GM04503 (cell line): ENCODE measurements around the gene SYT1.

Experiments
- DNase-seq: peaks from one replicate; pipeline ENCODE4 v3.0.0-alpha.2; 2012; ENCODE audit warnings: low read depth

Gene SYT1

DNA sequence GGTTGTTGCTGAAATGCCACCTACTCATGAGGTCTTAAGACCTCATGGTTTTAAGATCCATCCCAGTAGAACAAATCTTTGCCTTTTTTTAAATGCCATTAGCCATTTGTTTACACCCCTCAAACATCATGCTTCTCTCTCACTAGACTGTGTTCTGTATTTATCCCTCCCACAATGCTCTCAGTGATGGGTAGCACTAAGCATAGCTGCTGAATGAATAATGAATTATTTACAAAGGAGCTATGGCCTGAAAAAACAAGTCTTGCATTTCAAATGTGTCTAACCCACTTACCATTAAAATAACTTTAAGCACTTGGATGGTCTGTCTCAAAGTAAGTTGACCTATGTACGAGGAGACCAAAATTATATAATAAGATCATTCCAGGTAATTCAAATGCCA lies 491.6 kb downstream of the SYT1 start:
- DNase-seq: no peak

DNA sequence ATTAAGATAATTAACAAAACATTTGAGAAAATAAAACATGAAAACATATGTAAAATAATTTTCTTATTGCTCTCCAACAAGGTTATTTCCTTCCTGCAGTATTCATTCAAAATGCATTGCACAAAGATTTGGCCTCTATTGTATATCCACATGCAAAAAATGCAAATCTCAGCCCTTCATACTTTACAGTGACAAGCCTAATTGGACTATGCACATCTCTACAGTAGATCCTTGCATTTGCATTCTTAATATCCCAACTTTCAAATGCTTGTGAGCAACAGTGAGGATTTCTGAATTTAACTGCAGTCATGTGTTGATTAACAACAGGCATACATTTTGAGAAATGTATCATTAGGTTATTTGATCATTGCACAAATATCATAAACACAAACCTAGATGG lies 492.5 kb downstream of the SYT1 start:
- no peak for DNase-seq

DNA sequence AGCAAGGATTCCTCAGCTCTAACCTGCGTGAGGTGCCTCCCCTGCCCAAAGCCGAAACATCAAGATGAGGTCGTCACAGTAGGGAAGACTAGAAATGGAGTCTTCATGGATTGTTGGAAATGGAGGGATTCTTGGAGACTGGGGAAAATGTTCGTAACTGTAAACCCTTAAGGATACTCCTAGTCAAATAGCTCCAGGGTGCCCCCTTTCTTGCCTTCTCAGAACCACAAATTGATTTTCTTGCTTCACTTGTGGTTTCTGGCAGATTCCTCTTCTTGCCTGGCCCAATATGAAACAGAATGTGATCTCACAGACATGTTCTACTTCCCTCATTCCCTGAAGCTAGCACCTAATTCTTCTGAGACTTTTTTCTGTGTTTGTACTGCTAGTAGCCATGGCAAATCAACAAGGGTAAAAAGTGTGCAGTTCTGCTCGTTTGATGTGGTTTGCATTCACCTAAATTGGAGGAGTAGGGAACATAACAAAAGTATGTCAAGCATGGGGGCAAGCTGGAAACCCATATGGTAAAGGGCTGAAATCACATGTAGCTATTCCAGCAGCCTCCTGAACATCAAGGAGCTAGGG lies 494.2 kb downstream of the SYT1 start:
- DNase-seq: no peak

DNA sequence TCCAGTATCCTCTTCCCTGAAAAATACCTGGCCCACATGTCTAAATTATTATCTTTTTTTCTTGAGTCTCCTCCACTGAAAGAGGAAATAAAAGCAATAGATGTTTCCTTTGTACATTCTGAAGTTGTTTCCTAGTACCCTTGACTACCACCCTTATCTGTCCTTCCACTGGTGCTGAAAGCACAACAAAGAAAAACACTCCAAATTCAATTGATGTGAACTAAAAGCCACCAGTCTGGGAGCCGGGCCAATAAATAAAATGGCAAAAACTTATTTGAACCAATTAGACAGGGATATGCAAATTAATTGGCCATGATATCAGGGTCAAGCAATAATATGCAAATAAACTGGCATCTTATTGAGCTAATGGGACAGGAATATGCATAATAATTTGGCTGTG lies 495.7 kb downstream of the SYT1 start:
- no peak for DNase-seq

DNA sequence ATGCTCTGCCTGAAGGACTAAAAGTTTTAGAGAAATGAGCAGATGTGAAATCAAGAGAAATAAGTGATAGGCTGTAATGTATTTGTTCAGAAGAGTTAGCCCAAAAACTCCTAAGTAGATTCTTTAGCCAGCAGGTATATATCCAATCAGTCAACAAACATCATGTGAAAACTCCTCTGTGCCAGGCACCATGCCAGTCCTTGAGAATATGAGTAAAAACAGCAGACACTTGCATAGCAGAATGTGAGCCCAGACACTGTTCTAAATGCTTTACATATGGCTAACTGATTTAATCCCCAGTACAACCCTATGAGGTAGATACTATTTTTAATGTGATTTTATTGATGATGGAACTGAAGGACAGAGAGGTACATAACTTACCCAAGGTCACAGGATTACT lies 496.4 kb downstream of the SYT1 start:
- DNase-seq: no peak

DNA sequence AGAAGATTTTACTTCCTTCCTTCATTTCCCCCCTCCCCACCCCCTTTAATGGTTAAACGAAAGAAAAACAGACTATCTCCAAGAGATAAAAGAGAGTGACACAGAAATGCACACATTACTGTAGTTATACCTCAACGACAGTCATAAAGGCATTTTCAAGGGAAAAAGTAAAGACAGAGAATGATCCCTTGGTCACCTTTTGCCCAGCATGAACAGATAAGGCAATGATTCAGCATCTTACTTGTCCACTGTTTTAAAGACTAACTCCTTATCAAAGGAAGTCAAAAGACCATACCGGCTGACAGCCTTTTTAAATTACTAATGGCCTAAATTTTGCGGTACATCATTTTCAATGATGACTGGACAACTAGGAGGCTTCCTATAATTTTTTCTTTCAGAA lies 499.6 kb downstream of the SYT1 start:
- no peak for DNase-seq

DNA sequence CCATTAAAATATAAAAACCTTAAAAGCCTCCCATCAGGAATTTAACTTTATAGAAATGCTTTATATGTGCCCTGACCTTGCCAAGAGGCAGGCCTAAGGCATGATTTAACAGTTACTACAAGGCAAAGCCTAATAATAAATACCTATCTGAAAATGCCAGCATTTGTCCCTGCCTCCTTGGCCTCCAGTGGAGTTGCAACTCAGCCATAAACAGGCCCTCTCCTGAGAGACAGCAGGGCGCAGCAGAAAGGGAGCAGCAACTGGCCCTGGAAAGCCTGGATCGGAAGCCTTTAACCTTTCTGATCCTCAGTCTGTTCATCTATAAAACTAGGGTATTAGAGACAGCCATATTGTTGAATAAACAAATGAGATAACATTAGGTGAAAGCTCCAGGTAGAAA lies 501.8 kb downstream of the SYT1 start:
- no peak for DNase-seq

DNA sequence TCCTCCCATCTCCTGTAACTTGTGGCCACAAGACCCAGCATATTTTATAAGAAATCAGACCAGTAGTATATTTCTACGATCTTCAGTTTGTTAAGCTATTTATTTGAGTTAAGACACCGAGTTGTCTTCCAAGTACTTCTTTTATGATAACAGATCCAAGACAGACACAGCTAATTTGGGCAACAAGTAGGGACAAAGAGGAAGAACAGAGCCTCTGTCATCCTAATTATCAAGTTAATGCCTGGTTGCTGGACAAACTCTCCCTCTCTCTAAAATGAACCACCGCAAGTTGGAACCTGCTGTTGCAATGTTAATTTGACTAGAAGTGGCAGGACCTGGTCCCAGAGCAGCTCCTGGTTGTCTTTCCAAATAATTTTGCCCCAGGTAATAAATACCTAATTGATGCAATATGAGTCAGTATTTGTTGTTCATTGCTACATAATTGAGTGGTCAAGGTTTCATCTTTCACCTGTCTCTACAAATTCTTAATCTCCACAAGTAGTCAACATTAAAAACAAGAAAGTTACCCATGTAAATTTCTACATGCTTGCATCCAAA lies 502.5 kb downstream of the SYT1 start:
- no peak for DNase-seq

DNA sequence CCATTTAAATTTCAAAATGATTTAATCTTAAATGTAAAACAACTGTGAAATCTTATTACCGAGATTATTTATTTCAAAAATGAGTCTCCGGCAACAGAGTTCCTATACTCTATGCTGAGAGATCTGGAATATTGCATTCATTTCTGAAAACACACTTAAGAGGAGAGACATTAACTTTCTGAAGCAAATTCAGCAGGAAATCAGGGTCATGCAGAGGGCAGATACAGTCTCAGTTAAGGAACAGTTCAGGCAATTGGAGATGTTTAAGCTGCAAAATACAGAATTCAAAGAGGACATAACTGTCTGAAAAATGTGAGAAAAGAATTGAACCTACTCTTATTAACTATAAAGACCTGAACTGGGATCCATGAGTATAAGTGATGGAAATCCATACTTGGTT lies 505.4 kb downstream of the SYT1 start:
- DNase-seq: no peak

DNA sequence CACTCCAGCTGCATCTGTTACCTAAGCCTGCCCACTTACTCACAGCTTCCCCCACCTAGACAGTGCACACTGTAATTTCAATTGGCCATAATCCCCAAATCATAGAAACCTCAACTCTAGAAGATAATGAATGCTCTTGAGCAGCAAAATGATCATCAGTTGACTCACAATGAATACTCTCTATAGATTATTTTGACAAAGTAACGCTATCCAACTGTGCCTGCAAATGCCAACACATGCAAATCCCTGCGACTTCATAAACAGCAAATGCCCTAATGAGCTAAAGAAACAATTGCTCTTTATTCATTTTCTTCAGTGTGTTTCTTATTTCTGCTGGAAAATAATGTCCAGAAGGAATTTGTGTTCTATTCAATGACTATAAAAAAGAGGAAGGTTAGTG lies 506.7 kb downstream of the SYT1 start:
- DNase-seq: no peak

DNA sequence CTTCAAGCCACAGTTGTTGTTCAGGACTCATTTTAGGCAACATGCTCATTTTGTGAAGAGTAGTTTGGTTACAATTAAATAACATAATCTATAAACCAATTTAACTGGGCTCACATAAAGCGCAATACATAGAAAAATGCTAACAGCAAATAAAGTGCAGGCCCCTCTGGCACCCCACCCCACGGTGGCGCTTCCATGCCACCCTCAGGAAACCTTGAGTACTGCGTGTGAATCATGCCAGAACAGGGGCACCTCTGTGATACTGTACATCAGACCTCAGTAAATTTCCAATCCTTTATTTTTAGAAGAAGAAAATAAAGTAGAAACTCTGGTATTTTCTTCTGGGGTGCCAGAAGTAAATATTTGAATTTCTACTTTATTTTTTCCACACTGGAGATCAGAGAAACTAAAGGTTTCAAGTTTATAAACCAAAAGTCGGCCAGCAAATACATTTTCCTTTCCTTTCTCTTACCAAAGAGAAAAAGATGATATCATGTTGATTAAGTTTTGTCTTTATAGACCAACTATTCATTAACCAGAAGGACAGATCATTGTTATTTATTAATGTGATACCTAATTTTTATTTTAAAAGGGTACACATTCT lies 509.4 kb downstream of the SYT1 start:
- DNase-seq: no peak

DNA sequence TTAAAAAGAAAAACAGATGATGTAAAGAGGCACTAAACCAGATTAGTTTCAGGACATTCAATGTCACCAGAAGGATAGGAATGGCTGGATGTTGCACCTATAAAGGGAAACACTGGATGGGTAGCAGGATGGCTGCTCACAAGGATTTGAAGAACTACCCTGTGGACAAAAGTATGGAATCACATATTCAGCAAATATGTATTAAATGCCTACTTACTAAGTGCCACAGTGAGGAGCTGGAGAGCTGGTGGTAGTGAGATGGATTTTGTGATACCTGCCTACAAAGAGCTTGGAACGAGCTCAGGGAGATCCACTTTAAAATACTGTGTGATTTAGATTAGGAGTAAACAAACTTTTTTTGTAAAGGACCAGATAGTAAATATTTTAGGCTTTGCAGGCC lies 510.0 kb downstream of the SYT1 start:
- DNase-seq: no peak

DNA sequence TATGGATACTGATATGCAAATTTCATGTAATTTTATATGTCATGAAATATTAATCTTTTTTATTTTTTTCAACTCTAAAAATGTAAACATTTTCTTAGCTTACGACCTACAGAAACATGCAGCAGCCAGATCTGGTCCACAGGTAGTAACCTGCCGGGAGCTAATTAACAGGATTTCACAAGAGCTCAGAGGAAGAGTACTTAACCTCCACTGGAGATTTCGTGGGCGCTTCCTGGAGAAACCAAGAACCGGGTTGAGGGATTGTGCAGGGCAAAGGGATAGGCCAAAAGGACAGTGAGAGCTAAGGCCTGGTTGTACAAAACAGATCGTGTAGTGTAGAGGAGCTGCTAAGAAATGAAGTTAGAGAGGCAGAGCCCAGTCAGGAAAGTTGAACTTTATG lies 510.5 kb downstream of the SYT1 start:
- DNase-seq: no peak

DNA sequence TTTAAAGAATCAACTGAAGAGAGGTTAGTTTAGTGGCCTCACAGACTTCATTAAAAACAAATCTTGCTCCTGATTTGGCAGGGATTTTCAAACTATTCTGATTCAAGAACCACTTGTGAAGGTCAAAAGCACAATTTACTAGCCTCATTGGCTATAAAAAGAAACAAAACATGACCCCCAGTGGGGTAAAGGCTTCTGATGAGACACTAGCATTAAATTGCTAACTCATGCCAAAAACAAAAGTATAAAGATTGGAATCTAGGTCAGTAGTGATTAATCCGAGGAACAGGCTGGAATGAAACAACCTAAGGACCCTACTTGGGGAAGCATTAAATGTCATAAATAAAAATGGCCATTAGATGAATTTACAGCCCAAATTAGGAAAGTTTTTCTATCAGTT lies 513.9 kb downstream of the SYT1 start:
- no peak for DNase-seq

DNA sequence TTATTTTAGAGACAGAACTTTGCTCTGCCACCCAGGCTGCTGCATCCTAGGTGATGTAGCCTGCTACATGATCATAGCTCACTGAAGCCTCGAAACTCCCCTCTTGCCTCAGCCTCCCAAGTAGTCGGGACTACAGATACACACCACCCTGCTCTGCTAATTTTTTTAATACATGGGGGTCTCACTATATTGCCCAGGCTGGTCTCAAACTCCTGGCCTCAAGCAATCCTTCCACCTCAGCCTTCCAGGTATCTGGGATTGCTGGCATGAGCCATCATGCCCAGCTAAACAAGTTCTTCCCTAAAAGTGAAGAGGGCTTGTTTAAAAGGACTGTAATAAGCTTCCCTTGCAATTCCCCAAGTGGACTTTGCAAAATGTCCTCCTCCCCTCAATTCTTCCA lies 515.8 kb downstream of the SYT1 start:
- DNase-seq: no peak

DNA sequence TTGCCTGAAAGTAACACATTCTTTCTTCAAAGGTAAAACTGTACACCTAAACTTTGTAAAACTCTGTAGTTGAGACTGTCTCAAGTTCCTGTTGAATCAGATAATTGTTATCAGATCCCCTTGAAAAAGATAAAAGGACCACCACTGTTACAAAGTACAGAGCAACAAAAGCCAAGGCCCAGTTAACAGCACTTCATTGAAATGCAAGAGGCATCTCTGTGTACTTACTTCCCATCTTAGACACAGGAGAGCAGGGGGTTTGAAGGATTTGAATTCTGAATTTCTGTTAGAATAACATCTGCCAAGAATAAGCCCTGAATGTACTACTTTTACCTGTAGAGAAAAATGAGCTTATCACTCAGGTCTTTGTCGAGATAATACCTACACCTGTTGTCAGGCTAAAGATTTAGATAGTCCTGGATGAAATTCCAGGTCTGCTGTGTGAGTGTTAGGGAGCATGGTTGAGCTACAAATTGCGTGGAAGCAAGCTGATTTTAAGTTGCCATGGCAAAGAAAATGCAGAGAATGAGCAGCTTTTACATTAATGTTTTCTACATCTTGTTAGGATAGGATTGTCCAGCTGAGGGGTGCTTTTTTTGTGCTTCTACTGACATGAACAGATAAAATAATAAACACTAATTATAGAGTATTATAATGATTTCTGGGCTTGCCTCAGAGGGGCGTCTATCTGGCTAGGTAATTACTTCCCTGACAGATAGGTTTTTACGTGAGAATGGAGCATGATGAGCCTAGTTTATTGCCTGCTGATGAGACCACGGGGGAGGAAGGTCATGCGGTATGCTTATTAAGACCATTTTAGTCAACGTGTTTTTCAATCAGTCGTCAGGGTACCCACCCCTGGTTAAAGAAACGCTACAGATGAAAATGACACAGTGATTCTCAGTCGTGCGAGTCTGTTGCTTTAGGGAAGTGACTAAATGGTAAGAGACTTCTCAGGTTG lies 517.0 kb downstream of the SYT1 start:
- DNase-seq: no peak

DNA sequence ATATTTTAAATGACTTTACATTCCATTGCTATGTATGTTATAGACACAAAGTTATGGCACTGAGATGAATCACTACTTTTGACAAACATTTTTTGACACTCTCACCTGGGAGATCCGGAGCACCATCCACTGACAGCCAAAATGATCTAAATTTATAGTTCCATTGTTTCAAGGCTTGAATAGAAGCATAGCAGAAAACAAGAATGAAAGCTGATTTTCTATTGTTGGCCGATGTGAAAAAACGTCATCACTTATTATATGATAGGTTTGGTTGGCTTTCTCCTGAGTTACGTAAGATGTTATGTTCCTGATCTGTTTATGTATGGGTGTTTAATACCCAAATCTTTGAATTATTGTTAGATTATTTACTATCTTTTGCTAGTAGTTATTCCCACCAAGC lies 520.0 kb downstream of the SYT1 start:
- no peak for DNase-seq

DNA sequence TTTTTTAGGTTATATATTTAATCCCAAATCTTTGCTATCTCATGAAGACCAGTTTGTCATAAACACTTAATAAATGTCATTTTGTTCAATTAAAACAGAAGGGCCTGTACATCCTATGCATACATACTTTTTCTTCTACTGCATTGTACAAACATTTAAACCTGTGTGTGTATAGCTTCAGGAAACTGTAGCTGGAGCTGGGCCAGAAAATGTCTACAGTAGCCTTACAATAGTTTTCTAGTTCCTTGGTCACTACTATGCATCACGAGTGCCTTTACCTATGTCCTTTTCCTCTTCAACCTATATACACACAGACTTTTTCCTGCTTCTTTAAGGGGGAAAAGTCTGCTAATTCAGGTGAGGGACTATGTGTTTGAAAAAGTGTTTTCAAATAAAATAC lies 523.4 kb downstream of the SYT1 start:
- no peak for DNase-seq

DNA sequence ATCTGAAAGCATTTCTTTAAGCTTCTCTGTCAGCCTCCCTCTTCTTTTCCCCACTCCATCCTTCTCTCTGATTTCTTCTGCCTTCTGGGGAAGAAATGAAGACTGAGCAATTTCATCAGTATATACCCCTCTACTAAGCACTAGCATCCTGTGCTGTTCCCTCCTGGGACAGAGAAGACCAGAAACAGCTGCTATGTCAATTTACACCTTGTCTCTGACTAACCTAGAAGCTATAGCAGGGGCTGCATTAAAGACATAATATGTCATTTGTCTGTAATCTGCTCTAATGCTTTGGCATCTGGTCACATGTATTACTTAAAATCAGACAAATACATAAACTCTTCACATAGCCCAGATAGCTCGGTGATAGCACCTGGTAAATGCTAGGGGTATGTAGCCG lies 529.3 kb downstream of the SYT1 start:
- no peak for DNase-seq

DNA sequence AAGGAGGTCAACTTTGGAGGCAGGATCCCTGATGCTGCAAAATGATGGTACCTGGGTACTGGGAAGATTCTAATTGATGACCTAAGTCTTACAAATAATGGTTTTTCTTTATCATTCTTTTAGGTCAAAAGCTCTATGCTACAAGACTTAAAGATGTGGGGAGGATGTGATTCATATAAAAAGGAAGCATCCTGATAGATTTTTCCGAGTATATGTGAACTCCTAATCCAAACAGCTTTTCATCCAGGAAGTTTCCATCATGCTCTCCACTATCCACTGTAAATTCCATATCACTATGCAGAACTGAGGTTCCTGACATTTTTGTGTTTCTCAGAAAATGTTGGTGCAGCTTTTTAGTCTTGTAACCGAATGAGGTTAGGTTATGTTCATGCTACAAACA lies 533.0 kb downstream of the SYT1 start:
- no peak for DNase-seq

DNA sequence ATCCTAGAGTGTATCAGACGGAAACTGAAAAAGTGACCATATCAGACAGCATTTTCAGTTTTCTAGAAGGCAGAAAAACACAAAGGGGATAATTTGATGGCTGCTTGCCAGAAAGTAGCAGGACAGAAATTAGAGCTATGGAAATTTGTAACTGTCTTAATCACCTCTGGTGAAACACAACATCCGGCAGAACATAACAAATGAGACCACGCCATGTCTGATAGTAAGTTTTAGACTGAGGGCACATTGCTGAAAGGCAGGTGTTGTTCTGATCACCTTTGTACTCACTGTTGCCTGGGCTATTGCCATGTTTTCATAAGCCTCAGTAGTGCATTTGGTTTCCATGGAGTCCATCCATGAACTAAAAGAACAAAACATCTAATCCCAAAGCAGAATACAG lies 535.9 kb downstream of the SYT1 start:
- no peak for DNase-seq

DNA sequence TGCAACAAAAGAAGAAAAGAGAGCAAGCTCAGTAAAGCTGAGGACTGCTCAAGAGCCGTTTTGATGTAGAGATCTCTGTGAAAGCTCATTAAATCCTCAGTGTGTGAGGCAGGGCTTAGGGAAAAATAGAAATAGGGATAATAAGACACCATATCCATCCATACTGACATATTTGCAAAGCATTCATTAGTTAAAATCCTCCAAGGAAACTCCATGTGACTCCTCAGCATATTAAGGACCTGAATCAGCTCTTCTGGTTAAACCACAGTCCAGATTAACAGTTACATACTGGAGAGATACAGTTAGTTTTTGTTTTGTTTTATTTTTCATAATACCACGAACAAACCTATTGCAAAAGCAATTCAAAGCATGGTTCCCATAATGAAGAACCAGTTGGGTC lies 538.0 kb downstream of the SYT1 start:
- no peak for DNase-seq

DNA sequence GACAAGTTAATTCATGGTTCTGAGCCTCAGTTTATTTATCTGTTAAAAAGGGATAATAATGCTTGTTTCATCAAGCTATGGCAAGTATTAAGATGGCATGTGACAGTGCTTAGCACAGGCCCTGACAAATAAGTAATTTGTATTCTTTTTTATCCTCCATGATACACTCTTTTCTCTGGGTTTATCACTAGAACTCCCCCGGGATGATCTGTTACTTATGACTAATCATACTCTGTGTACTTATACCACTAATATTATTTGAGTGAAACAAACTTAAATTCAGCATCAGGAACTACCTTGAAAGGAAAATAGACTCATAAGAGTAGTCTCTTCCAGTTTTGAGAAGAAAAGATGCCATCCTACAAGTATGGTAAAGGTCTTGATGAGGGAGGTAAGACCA lies 542.4 kb downstream of the SYT1 start:
- DNase-seq: no peak
